ENCODE results near the gene CABP7.

DNA sequence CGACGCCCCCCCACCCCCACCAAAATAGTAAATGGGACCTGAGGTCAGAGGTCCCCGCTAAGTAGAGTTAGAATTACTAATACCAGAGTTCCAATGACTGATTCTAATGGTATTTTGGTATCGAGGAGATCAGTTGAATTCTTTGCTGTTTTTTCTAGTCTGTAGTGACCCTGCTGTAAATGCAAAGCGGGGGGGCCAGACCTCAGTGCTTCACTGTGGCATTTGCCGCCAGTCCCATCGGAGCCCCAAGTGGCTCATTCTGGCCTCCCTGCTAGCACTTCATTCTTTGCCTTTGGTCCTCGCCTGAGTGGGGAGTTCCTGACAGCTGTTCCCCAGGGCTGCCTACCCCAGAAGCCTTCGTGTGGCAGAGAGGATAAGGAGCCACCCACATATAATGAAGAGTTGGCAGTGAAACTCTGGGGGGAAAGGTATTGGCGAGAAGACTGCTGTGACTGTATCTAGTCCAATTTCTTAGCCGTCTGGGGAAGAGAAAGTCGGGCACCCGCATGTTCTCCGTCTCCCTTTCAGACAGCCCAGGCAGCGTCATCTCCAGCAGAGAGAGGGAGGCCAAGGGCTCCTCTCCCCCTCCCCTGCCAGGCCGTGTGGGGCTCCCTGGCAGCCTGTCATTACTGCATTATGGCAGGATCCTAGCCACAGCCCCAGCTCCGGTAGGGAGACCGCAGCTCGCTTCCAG, 19.4 kb upstream of the CABP7 start:
- TF ChIP-seq, protein P1, sequence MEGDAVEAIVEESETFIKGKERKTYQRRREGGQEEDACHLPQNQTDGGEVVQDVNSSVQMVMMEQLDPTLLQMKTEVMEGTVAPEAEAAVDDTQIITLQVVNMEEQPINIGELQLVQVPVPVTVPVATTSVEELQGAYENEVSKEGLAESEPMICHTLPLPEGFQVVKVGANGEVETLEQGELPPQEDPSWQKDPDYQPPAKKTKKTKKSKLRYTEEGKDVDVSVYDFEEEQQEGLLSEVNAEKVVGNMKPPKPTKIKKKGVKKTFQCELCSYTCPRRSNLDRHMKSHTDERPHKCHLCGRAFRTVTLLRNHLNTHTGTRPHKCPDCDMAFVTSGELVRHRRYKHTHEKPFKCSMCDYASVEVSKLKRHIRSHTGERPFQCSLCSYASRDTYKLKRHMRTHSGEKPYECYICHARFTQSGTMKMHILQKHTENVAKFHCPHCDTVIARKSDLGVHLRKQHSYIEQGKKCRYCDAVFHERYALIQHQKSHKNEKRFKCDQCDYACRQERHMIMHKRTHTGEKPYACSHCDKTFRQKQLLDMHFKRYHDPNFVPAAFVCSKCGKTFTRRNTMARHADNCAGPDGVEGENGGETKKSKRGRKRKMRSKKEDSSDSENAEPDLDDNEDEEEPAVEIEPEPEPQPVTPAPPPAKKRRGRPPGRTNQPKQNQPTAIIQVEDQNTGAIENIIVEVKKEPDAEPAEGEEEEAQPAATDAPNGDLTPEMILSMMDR (IDR thresholded peaks at IDR 0.05): no peak
- no peak for TF ChIP-seq USF2 (IDR thresholded peaks at IDR 0.05; ENCODE audit: borderline replicate concordance, low read depth, low read length)
- TF ChIP-seq NRF1 (IDR thresholded peaks at IDR 0.05; ENCODE audit: low read depth, low read length): no peak
- TF ChIP-seq, protein P2, sequence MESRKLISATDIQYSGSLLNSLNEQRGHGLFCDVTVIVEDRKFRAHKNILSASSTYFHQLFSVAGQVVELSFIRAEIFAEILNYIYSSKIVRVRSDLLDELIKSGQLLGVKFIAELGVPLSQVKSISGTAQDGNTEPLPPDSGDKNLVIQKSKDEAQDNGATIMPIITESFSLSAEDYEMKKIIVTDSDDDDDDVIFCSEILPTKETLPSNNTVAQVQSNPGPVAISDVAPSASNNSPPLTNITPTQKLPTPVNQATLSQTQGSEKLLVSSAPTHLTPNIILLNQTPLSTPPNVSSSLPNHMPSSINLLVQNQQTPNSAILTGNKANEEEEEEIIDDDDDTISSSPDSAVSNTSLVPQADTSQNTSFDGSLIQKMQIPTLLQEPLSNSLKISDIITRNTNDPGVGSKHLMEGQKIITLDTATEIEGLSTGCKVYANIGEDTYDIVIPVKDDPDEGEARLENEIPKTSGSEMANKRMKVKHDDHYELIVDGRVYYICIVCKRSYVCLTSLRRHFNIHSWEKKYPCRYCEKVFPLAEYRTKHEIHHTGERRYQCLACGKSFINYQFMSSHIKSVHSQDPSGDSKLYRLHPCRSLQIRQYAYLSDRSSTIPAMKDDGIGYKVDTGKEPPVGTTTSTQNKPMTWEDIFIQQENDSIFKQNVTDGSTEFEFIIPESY (IDR thresholded peaks at IDR 0.05; ENCODE audit: borderline replicate concordance, low read depth): no peak
- no peak for TF ChIP-seq EP300 (IDR thresholded peaks at IDR 0.05; ENCODE audit: borderline replicate concordance in 1 of 2, low read depth in 1 of 2, low read length in 1 of 2)
- TF ChIP-seq MAX (IDR thresholded peaks at IDR 0.05; ENCODE audit: low read depth): no peak
- TF ChIP-seq, protein P3, sequence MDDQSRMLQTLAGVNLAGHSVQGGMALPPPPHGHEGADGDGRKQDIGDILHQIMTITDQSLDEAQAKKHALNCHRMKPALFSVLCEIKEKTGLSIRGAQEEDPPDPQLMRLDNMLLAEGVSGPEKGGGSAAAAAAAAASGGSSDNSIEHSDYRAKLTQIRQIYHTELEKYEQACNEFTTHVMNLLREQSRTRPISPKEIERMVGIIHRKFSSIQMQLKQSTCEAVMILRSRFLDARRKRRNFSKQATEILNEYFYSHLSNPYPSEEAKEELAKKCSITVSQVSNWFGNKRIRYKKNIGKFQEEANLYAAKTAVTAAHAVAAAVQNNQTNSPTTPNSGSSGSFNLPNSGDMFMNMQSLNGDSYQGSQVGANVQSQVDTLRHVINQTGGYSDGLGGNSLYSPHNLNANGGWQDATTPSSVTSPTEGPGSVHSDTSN (IDR thresholded peaks at IDR 0.05): no peak
